Measurements from ENCODE around the gene RNASE8. TPM values are rescaled to one million over a fixed set of nuclear protein-coding genes. Genes with fewer than 3 reads are reported as not detected.

The RNASE8 gene
- total RNA-seq, 1 experiment from 2014 or later = not detected

GRCh38 chr14:21037156-21037555 is 20.5 kb upstream of the RNASE8 start:
- ChIA-PET POLR2A (no interaction called here), CTCF (no interaction called here)
- H3K4me3 ChIP-seq (ENCODE audit: low read depth in 2 of 2, low read length in 2 of 2) = no peak overlapping the region
- no peak overlapping the region for H3K27ac ChIP-seq (ENCODE audit: low read length)
- BruUV-seq (replicated peaks) = no TSS peak
- ATAC-seq (no peak), DNase-seq (ENCODE audit: low read depth, low spot score) (no peak)
- in situ Hi-C loops (cut with HindIII; ENCODE audit: low pct_unique_long_range_greater_than_20kb, low sequenced_read_pairs) = no loop called here
- TF ChIP-seq SIN3A (IDR thresholded peaks at IDR 0.05; ENCODE audit: borderline replicate concordance, insufficient read depth, low read depth, low read length) (no peak), REST (IDR thresholded peaks at IDR 0.05; ENCODE audit: insufficient read depth in 1 of 2, low read depth in 2 of 2, low read length in 1 of 2) (no peak), TCF7L2 (IDR thresholded peaks at IDR 0.05; ENCODE audit: low read depth, low read length) (no peak), POLR2AphosphoS5 (IDR thresholded peaks at IDR 0.05; ENCODE audit: low read depth, low read length) (no peak), CTCF (IDR thresholded peaks at IDR 0.05) (no peak)
- no peaks in the 10 kb centered on the region; the same call in none of the 2 replicates for H3K27me3 ChIP-seq (ENCODE audit: control insufficient read depth, insufficient read depth, low read length)
- no peaks in the 10 kb centered on the region for H3K36me3 ChIP-seq (ENCODE audit: control insufficient read depth, insufficient read depth, low read length)
- H3K4me1 ChIP-seq (ENCODE audit: control insufficient read depth, insufficient read depth, low read length) = no peaks in the 10 kb centered on the region
- intact Hi-C loops (cut with micrococcal nuclease; ENCODE audit: unreplicated experiment) = no loop called here
- no peaks in the 10 kb centered on the region for H3K9me3 ChIP-seq (ENCODE audit: control insufficient read depth, insufficient read depth, low read depth, low read length)

- CTCF ChIA-PET = interaction anchor here (2.8 kb wide), 1 partner anchor 24 kb away, joined by 33 read pairs; no protein-coding TSS in a partner anchor
- Histone ChIP-seq H3K27ac (ENCODE audit: low read length) (no peak overlapping the region), H3K27me3 (ENCODE audit: control insufficient read depth, insufficient read depth, low read length) (no peaks in the 10 kb centered on the region; the same call in none of the 2 replicates), H3K4me1 (ENCODE audit: control insufficient read depth, insufficient read depth, low read length) (no peaks in the 10 kb centered on the region), H3K36me3 (ENCODE audit: control insufficient read depth, insufficient read depth, low read length) (no peaks in the 10 kb centered on the region), H3K4me3 (ENCODE audit: low read depth in 2 of 2, low read length in 2 of 2) (no peak overlapping the region), H3K9me3 (ENCODE audit: control insufficient read depth, insufficient read depth, low read depth, low read length) (no peaks in the 10 kb centered on the region)
- ATAC-seq = no peak
- BruUV-seq (replicated peaks) = no TSS peak
- TF ChIP-seq POLR2AphosphoS5 (IDR thresholded peaks at IDR 0.05; ENCODE audit: low read depth, low read length) (no peak), SIN3A (IDR thresholded peaks at IDR 0.05; ENCODE audit: borderline replicate concordance, insufficient read depth, low read depth, low read length) (no peak), CTCF (IDR thresholded peaks at IDR 0.05) (no peak), TCF7L2 (IDR thresholded peaks at IDR 0.05; ENCODE audit: low read depth, low read length) (no peak), REST (IDR thresholded peaks at IDR 0.05; ENCODE audit: insufficient read depth in 1 of 2, low read depth in 2 of 2, low read length in 1 of 2) (no peak)
- intact Hi-C loops (cut with micrococcal nuclease; ENCODE audit: unreplicated experiment) (no loop called here), in situ Hi-C loops (cut with HindIII; ENCODE audit: low pct_unique_long_range_greater_than_20kb, low sequenced_read_pairs) (no loop called here)
- DNase-seq (ENCODE audit: low read depth, low spot score) = no peak
- POLR2A ChIA-PET = no interaction called here
Measured at GRCh38 chr14:21038441-21039422, 18.9 kb upstream of the RNASE8 start.

Data from Panc1 (cell line).